Islet precursor cell (in vitro differentiated cells): ENCODE data around the gene SLC35F1.

Experiments used
- DNase-seq: peaks from one replicate; pipeline ENCODE4 v3.0.0-alpha.2; 2018

Gene SLC35F1

DNA sequence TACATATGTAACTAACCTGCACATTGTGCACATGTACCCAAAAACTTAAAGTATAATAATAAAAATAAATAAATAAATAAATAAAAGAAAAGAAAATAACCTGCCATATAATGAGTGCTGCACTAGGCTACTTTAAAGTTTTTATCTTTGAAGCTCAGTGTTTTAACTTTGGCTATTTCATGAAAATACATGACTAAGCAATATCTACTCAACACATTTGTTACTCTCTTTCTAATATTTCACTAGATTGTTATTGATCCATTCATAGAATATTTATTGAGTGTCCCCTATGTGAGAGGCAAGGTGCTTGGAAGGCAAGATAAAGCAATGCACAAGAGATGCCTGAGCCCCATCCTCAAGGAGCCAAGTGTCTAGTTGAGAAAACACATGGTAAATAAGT, 221.7 kb downstream of the SLC35F1 start:
- DNase-seq, result no peak

DNA sequence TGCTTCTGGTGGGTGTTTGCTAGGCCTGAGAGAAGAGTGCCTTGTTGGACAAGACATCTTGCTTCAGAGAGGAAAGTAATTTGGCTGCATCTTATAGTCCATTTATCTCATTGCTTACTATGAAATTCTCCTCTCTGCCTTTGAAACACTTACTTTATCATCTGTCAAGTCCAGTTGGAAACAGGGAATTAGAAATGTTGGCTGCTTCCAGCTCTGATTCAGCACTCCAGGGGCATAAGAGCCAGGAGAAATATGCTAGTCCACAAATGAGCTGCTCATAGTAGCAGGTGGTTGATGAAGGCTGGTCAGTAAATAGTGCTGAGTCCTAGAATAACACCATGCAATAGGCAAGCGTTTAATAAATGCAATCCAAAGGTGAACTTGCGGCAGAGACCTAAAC, 227.1 kb downstream of the SLC35F1 start:
- DNase-seq, result no peak

DNA sequence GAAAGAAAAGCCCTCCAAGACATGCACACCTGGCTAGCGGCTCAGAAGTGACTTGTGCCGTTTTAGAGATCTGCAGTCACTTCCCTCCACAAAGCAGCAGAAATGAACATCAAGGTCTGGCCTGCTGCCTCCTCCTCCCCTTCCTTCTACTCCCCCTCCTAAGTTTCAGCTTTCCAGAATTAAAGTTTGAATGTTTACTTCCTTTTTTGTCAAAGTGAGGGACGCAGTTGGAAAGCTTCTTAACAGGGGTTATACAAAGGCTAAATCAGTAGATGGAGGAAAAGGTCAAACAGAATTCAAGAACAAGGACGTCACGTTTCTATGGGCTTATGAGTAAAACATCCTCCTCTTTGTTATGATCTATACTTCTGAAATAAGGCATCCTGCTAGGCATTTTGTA, 227.7 kb downstream of the SLC35F1 start:
- no peak for DNase-seq

DNA sequence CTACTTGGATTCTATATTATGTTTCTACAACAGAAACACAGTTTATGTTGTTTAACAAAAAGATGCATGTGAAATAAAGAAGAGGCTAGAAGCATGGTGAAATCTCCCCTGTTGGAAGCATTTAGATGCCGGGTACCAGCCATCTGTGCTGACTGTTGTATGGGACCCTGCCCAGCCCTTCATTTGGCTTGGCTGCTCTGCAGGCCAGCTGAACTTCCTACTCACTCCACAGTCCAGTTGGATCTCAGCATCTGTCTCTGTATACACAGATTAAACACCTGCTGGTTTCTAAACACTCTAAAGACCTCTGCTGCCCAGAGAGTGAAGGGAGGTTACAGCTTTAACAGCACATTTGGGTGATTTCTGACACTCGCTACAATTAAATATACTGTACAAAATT, 228.3 kb downstream of the SLC35F1 start:
- DNase-seq, result no peak

DNA sequence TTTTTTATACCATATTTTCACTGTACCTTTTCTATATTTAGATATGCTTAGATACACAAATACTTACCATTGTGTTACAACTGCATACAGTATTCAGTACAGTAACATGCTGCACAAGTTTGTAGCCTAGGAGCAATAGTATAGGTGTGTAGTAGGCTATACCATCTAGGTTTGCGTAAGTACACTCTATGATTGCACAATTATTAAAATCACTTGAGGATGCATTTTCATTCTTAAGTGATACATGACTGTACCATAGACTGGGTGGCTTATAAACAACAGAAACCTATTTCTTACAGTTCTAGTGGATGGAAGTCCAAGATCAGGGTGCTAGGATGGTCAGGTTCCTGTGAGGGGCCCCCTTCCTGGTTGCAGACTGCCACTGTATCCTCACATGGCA, 234.1 kb downstream of the SLC35F1 start:
- DNase-seq, result no peak

DNA sequence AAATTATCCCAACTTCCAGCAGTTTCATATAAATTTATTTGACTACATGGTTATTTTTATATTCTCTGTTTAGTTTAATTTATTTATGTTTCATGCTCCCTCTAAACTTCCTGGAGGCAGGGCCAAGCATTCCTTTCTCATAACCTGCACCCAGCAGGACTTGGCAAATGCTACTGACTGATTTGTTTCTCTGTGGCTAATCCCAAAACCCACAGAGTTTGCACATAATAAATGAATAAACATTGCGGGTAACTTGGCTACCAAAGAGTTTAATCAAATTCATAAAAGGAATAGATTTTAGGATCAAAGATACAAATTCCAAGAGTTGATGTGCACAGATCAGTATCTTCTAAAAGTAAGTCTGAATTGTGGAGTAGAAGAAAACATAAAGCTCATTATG, 239.5 kb downstream of the SLC35F1 start:
- DNase-seq, result no peak

DNA sequence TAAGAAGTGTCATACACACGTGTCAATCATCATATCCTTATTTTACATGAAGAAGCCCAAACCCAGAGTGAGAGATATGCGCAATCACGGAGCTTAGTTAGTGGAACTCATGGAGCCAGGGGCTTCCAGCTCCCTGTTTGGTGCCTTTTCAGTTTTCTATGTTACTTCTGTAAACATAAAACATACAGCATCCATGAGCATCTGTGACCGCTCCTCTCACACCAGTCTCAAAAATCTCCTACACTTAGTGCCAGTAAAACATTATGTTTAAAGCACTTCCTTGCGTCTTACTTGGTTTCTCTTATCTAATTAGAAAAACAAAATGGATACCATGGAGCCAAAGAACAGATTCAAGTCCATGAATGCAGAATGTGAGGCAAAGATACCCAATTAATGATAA, 240.4 kb downstream of the SLC35F1 start:
- DNase-seq, result no peak

DNA sequence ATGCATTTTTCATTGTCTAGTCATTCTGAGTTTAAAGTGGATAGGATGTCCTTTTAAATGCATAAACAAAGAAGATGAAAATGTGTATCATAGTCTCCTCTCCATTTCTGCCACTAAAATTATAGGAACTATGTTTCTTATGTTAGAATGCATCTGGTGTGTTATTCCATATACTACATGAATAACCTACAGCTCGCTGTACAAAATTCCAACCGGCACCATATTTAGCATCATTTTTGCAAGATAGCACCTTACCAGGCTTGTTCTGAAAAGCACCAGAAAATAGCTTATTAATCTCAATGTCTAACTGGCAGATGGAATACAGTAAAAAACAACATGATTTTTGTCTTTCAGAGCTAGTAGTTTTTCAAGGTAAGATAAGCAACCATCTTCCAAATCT, 241.5 kb downstream of the SLC35F1 start:
- no peak for DNase-seq

DNA sequence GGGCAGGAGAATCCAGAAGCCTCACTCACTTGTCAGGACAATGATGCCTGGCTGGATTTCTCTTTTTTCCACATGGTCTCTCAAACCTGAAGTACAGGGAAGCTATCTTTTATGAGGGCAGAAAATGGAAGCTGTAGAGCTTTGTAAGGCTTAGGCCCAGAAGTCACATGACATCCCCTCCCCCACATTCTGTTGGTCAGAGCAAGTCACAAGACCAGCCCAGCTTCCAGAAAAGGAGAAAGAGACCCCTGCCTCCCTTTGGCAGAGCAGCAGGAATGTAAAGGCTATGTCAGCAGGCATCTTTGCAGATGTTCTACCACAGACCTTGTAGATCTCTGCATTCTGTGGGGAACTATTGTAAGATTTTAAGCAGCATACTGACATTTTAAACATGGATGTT, 245.5 kb downstream of the SLC35F1 start:
- DNase-seq, result peak; percentile 41

DNA sequence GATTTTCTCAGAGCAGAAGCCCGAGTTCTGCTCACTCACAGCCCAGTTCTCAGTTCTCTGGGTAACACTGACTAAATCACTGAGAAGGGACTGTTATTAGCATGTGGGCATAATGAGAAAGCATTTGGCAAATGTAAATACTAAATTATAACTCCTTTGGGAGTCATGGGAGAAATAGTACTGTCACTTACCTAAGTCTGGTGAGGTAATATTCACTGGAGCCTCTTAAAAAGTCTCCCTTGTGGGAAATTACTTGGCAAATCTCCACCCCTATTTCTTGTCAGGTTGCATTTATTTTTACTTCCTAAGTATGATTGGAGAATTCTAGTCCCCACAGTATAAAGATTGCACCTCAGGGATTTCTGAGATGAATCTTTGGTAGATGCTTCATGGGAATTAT, 254.3 kb downstream of the SLC35F1 start:
- no peak for DNase-seq

DNA sequence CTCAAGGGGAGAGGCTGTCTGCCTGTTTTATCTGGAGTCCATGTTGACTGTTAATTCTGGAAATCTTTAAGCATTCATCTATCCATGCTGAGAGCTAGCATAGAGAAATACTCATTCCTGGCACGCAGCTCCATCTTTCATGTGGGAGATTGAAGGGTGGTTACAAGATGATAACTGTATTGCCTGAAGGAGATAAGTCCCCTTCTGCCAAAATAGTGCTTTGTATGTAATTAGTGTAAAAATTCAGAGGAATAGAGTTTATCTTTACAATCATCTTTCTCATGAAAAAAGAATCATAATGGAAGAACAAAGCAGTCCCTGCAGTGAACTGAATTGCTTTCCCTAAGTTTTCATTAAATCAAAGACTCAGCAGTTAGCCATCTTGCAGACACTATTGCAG, 256.5 kb downstream of the SLC35F1 start:
- DNase-seq, result no peak

DNA sequence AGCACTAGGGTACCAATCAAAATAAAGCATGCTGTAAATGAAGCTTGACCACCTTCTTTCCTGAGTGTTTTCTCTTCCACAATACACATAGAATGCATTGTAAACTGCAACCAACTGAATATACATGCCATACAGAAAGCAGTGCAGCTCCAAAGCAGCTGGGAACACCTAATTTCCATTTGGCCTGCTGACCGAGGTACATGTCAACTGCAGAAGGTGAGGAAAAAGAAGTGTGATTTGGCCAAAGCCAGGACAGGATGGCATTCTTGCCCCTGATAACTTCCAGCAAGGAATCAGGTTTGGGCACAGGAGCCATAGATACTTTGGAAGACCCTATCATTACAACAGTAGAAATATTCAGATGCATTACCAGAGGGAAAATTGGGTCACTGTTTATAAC, 258.4 kb downstream of the SLC35F1 start:
- no peak for DNase-seq

DNA sequence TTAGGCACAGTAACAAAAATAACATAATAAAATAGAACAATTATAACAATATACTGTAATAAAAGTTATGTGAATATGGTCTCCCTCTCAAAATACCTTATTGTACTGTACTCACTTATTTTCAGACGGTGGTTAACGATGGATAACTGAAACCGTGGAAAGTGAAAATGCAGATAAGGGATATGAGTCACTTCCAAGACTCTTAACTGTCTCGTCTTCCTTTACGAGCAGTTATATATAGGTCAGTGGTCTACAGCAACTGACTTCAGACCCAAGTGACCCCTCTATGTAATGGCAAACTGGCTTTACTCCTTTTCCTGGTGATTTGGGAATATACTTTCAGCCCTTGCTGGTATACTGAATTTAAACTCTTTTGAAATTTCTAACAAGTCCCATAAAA, 261.4 kb downstream of the SLC35F1 start:
- no peak for DNase-seq

DNA sequence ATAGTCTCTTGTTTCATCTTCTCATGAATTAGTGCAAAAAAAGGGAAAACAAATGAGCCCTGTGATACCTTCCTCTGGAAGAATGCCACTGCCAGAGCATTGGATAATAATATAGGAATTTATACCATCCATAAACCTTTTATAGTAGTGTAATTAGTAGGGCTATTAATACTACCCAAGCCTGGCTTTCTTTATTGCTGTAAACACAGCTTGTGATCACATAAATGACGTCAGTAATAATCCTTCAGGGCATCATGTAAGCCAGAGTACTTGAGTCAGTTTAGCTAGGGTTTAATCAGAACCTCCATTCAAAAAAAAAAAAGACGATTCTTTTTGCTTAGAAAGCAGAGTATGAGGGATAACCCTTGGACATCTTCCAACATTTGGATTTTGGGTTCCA, 264.8 kb downstream of the SLC35F1 start:
- DNase-seq, result no peak

DNA sequence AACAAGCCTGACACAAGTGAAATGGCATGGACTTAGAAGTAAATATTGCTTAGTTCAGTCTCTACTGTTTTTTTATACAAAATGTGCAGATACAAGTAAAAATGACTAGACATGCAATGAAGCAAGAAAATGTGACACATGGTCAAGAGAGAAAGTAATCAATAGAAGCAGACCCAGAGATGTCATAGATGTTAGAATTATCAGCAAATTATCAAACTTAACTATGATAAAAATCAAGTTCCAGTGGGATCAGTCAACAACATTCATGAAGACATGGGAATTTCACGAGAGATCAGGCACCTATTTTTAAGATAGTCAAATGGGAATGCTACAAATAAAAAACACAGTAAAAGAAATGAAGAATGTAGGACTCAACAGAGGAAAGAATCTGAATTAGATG, 267.0 kb downstream of the SLC35F1 start:
- no peak for DNase-seq

DNA sequence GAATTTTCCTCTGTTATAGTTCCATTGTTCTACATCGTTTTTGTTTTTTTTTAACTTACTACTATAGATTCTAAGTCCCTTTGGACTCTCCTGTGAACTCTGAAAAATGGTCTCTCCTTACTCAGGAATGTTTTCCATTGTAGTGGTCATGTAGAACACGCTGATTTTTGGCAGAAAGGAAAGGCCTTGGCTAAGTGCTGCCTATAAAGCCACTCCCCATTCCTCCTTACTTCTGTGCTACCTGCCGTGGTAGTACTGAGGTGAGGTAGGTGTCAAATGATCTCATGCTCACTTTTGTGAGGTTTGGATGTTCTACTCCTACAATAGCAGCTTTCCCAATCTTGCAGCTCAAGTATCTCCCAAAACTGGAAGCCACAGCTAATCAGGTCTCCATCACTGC, 270.7 kb downstream of the SLC35F1 start:
- no peak for DNase-seq

DNA sequence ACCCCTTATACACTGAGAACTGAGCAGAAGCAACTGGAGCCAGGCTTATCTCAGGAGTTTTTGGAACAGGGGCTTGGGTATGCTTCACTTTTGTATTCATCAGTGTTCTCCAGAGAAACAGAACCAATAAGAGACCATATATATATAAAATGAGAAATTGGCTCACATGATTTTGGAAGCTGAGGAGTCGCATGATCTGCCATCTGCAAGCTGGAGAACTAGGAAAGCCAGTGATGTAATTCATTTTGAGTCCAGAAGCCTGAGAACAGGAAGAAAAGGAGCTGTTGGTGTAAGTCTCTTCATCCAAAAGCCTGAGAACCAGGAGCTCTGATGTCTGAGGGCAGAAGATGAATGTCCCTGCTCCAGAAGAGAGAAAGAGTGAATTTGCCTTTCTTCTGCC, 272.0 kb downstream of the SLC35F1 start:
- no peak for DNase-seq

DNA sequence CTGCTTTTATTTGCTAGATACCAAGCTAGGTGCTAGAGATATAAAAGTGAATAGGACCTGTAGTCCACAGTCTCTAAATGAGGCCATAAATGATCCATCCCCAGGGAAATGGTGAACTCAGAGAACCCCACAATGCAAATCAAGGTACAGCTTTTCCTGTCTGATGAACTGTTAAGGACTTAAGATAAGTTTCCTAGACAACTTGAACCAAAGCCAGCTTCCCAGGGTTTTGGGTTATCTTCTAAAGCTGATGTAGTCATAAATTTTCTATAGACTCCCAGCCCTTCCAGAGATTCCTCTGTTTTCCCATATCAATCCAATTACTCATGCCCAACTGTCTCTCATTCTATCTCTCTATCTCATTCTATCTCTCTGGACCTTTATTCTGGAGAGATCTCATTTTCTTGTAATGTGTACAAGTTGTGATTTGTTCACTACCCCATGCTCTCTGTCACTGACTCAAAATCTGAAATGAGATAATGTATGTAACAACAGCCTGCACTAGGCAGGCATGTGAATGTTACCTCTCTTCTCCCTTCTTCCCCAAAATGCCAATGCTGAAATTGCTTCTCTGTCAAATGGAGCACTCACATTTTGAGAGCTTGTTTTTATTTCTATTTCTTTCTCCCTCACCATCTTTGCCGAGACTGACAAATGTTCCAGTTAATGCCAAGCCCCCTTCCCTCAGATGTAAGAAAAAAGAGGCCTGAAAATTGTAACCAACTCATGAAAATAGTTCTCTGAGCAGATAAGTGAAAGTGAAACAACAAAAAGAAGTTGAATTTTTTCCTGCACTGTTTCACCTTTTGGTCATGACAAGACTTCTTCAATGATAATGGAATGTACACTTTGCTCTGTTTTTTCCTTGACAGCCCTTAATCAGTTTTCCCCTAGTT, 279.9 kb downstream of the SLC35F1 start:
- DNase-seq, result no peak

DNA sequence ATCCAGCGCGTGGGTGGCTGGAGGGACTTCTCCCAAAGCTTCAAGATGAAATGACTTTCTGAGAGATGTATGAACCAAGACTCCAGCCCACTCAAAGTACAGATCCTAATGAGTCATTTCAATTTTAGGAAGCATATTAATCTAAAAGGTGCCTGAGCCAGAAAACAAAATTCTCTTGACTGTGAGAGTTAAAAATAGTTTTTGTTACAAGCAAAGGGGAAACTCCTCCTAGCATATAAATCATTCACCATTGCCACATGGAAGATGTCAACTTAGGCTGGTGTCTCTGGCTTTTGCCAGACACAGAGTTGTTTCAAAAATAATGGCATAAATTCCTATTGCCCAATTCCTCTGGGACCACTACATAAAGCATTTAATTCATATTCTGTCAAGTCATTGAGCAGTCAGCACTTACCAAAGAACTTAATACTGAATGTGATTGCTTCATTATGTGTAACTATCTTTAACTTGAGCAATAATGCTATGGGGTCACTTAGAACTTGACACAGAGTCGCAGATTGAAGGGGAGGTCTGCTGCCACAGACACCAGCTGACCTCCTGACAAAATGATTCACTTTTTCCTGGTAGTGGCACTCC, 280.6 kb downstream of the SLC35F1 start:
- DNase-seq, result no peak

DNA sequence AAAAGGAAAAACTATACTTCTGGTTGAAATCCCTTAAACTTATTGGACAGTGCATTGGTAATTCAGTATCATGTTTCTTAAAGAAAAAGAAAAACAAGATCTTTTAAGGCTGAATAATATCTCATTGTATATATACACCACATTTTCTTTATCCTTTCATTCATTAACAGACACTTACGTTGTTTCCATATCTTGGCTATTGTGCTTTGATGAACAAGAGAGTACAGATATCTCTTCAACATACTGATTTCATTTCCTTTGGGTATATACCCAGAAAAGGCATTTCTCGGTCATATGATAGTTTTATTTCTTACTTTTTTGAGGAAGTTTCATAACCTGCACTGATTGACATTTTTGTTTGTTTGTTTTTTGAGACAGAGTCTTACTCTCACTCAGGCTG, 281.5 kb downstream of the SLC35F1 start:
- no peak for DNase-seq

DNA sequence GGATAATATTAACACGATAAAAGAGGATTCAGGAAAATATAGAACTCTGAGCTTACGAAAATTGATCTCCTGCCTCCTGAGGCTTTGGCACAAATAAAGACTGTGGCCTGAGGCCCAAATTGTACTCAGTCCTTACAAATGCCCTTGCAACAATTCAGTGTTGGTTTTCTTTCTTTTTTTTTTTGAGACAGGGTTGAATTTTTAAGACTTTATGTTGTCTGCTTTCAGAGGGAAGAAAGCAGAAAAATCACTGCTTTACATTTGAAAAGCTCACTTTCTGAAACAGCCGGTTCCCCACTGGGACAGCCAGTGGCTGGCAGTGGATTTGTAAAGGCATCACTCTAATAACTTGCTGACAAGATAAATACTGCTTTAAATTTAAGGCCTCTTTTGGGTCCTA, 290.5 kb downstream of the SLC35F1 start:
- DNase-seq, result no peak

DNA sequence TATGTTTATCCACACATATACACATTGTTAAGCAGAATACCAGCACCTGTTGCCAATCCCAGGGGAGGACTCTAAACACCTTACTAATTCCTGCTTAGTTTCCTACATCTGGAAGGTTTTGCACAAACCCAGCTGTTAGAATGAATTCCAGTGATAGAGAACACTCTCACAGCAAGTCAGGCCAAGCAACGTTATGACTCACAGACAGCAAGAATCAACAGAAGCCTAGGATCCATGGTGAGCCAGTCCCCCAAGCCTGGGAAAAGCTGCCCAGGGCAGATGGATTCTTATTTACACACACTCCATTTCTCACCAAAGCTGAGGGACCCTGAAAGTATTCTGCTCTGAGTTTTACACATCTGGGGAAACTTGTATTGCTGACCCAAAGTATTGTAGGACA, 291.7 kb downstream of the SLC35F1 start:
- peak; percentile 64 for DNase-seq

DNA sequence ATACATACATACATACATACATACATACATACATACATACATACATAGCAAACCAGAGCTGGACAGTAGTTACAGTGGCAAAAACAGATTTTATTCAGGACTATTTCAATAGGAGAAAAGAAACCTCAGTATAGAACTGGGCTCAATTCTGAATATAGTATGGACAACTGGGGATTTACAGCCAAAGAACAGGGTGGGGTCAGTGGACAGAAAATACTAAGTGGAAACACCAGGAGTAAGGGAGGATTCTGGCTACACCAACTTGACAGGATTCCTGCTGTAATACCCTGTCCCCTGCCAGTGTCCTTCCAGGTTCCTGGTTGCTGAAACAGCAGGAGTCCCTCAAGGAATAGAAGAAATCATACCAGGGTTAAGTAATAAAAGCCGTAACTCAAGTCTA, 293.1 kb downstream of the SLC35F1 start:
- DNase-seq, result no peak

DNA sequence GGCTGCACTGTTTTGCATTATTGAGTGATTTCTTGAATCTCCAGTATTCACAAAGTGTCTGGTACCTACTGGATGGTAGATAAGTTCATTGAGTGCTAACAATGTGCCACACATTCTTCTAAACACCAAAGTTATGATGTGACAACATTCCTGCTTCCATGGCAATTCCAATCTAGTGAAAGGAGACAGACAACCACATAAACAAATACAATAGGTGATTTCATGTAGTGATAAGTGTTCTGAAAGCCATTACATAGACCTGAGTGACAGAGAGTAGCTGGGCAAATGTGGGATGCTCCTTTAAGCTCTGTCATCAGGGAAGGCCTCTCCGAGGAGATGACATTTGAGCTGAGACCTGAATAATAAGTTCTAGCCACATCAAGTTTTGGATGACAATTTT, 295.5 kb downstream of the SLC35F1 start:
- no peak for DNase-seq

DNA sequence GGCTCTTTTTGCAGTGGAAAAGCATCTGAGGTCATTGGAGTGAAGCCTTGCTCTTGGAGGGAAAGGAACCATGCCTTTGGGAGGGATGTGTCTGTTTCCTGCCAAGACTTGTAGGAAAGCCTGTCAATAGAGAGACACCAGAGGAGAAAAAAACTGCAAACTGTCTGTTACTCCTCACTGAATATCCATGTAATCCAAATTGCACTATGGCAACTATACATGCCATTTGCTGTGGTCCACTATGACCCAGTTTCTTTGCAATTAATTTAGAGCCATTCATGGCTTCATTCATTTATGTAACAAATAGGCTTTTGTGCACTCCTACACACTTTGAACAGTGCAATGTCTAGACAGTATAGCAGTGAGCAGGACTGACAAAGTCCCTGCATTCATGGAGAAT, 296.5 kb downstream of the SLC35F1 start:
- no peak for DNase-seq
